GM19240 (cell line): ENCODE measurements around the gene HCLS1.
A peak's percentile ranks its signal among the peaks of the same experiment; 100 is the strongest.
"Not testable (repeated sequence)": the region's sequence is repeated elsewhere in the genome, so short reads cannot be mapped to it uniquely, and the experiment has no call there.

Experiments used
- DNase-seq: peaks from one replicate; pipeline ENCODE4 v3.0.0; 2011; ENCODE audit warnings: low spot score; ENCODE audit not compliant: insufficient read length

The HCLS1 gene

GRCh38 chr3:121660356-121661171 is at the start of gene HCLS1:
TSS of gene HCLS1 (minus strand) at chr3:121660903. CDS start at chr3:121658347, 2,556 bp downstream.
- DNase-seq = peak; percentile 57

GRCh38 chr3:121710347-121710746 is 49.6 kb upstream of the HCLS1 start:
- no peak for DNase-seq

GRCh38 chr3:121707531-121708273 is 47.0 kb upstream of the HCLS1 start:
- DNase-seq = no peak

GRCh38 chr3:121705541-121705940 is 44.8 kb upstream of the HCLS1 start:
- no peak for DNase-seq

- no peak for DNase-seq
Observed at GRCh38 chr3:121703973-121704372, 43.3 kb upstream of the HCLS1 start.

- no peak for DNase-seq
Observed at GRCh38 chr3:121698901-121699300, 38.2 kb upstream of the HCLS1 start.

GRCh38 chr3:121698476-121698875 is 37.8 kb upstream of the HCLS1 start:
- no peak for DNase-seq

- no peak for DNase-seq
Observed at GRCh38 chr3:121696186-121696585, 35.5 kb upstream of the HCLS1 start.

- no peak for DNase-seq
Observed at GRCh38 chr3:121692010-121692699, 31.5 kb upstream of the HCLS1 start.

GRCh38 chr3:121690777-121691405 is 30.2 kb upstream of the HCLS1 start:
- DNase-seq = peak; percentile 34

GRCh38 chr3:121688747-121689146 is 28.0 kb upstream of the HCLS1 start:
- not testable (repeated sequence) for DNase-seq

GRCh38 chr3:121681792-121682191 is 21.1 kb upstream of the HCLS1 start:
- DNase-seq = no peak

GRCh38 chr3:121677141-121677540 is 16.4 kb upstream of the HCLS1 start:
- DNase-seq = no peak

- DNase-seq = no peak
Observed at GRCh38 chr3:121670676-121671075, 10.0 kb upstream of the HCLS1 start.

GRCh38 chr3:121667333-121667732 is 6.6 kb upstream of the HCLS1 start:
- no peak for DNase-seq

GRCh38 chr3:121665488-121665887 is 4.8 kb upstream of the HCLS1 start:
- no peak for DNase-seq

- no peak for DNase-seq
Observed at GRCh38 chr3:121663171-121663847, 2.6 kb upstream of the HCLS1 start.

- no peak for DNase-seq
Observed at GRCh38 chr3:121662742-121663141, 2.0 kb upstream of the HCLS1 start.

GRCh38 chr3:121661376-121661775 is 673 bp upstream of the HCLS1 start:
- no peak for DNase-seq

- DNase-seq = no peak
Observed at GRCh38 chr3:121659586-121659985, 1.1 kb downstream of the HCLS1 start.
